Activated CD4-positive, alpha-beta T cell treated with anti-CD3 and anti-CD28 coated beads for 48 hours (primary cell): ENCODE results near the gene ATP6V0C.
A peak's percentile ranks its signal among the peaks of the same experiment; 100 is the strongest.

Source experiments
- DNase-seq: peaks from one replicate; pipeline ENCODE4 v3.0.0-alpha.2; 2020

ATP6V0C gene

DNA sequence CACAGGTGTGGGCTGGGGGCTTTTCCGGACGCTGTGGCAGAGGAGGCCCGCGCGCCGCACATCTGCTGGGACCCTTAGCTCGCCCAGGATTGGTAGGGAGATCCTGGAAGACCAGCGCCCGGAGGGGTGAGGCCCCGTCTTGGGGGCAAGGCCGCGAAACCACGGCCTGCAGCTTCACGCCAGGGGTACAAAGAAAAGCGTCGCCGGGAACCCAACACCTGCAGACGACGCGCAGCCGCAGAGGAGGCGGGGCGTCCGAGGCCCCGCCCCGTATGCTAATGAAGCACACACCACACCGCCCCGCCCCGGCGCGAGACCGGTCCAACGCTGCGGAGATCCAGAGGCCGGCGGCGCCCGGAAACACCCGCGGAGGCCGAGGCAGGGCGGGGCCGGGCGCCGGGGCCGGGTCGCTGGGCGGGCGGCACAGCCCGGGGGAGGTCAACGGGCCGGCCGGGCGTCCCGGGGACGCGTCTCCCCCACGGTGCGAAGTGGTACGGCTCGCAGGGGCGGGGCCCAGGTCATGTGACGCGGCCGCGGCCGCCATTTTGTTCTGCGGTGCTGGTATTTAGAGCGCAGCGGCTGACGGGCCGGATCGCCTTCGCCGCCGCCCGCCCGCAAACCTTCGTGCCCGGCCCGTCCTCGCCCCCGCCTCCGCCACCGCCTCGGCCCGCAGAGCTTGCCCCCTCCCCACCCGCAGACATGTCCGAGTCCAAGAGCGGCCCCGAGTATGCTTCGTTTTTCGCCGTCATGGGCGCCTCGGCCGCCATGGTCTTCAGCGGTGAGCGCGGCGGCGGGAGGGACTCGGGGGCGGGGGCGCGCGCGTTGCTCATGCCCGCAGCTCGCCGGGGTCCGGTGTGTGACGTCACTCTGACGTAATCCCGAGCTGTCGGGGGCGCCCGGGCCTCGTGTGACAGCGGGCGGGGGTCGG, at the start of gene ATP6V0C:
Gene ATP6V0C (plus strand): TSS at position 548 of the 928 bp plus-strand sequence. CDS start 152 bp downstream, at position 700.
- DNase-seq = peak; percentile 93

DNA sequence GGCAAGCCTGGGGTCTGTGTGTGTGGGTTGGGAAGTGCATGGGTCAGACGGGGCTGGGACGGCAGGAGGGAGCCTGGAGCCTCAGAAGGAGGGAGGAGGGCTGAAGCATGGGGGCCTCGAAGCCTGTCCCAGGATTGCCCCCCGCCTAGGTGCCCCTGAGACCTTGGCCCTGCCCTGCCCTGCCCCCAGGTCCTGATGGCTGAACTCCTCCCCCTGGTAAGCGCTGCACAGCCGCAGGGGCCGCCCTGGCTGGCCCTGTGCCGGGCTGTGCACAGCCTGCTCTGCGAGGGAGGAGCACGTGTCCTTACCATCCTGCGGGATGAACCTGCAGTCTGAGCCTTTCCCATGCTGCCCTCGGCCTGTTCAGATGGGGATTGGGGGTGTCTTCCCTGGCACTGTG, 49.4 kb upstream of the ATP6V0C start:
- DNase-seq = no peak

DNA sequence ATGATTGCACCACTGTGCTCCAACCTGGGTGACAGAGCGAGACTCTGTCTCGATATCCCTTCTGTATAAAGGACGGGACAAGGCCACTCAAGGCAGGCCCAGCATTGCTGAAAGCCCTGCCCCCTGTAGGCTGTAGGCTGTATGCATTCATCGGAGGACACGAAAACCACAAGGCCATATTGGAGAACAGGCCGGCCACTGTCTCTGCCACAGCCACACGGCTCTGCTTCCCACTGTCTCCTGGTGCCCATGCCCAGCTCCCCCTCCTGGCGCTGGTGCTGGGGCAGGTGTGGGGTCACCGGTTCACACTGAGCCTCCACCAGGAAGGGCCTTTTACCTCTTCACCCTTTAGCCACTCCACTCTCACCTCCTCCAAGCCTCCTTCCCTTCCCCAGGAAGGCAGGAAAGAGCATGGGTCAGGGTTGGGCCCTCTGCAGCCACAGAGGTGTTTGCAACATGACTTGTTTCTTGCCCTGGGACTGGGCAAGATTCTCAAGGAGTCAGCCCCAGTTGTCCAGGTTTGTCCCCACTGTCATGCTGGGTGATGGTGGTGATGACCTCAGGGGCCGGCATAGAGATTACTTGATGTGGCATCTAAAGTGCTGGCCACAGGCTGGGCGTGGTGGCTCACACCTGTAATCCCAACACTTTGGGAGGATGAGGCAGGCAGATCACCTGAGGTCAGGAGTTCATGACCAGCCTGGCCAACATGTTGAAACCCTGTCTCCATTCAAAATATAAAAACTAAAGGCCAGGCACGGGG, 47.9 kb upstream of the ATP6V0C start:
- no peak for DNase-seq

DNA sequence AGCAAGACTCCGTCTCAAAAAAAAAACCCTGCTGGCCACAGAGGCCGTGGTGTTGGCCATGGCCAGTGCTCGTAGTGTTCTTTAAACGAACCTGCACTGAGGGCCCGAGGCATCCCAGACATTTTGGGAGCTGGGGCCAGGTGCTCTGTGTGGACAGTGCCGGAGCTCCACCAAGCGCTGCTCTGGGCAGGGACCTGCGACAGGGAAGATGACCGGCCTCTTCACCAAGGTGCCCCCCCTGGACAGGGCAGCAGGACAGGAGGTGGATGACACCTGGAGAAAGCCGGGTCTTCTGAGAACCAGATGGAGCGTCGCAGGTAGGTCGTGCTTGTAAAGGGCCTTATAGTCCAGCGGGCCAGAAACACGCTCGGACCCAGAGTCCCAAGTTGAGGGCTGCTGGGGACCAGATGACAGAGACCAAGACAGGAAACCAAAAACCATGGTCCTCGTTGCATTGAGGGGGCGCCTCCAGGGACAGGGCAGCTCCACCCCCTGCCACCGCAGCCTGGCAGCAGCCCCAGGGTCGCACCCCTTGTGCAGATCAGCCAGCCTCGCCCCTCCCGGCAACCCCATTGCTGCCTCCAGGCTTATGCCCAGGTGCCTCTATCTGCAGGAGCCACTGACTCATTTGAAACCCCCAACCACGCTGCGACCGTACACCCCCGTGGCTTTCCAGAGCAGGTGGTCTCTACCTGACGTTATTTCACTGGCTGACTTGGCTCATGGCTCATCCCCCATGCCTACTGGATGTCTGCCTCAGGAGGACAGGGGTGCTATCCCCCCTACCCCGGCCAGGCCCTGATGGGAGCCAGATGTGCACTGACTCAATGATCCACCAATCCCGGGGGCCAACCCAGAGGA, 46.9 kb upstream of the ATP6V0C start:
- DNase-seq = no peak

DNA sequence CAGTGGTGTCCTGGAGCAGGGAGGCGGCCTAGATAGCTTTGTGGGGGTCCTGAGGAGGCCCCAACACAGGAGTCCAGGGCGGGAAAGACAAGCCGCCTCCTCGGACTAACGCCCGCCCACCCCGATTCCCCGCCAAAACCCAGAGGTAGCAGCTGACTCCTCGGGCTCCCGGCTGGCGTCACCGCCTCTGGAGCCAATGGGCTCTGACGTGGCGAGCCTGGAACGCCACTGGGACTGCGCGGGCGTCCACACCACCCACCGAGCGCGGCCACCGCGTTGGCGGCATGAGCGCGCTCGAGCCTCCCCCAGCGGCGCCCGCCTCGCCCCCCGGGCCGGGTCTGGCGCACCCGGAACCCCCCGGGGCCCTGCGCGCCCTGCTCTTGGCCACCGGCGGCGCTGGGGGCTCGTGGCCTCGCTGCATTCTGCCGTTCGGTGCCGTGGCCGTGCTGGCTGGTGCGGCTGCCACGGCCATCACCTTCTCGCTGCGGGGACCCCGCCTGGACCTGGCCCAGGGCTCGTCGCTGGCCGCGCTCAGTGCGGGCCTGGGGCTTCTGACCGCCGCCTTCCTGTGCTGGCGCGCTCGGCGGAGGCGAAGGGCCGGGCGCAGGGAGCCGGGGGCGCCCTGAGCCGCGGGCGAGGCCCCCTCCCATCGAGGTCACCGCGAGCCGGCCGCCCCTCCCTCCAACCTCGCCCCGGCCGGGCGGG, 46.1 kb upstream of the ATP6V0C start:
- peak; percentile 52 for DNase-seq

DNA sequence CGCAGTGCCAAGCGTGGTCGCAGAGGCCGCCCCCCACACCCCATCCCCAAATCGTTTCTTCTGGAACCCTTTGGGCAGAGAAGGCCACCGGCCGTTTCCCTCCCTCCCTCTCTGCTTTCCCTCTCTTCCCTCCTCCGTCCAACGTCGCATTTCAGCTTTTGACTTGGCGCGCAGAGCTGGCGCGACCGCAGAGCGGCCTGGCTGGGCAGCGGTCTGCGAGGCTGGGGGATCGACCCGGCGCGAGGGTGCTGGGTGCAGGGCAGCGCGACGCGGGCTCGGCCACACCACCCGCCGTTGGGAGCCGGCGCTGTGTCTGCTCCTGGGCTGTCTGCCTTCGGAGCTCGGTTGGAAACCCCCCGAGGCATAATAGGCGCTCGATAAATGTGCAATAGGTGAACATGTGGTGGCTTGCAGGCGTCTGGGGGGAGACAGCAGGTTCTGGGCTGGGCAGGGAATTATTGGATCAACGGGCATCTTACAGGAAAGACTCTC, 45.5 kb upstream of the ATP6V0C start:
- DNase-seq = peak; percentile 25

DNA sequence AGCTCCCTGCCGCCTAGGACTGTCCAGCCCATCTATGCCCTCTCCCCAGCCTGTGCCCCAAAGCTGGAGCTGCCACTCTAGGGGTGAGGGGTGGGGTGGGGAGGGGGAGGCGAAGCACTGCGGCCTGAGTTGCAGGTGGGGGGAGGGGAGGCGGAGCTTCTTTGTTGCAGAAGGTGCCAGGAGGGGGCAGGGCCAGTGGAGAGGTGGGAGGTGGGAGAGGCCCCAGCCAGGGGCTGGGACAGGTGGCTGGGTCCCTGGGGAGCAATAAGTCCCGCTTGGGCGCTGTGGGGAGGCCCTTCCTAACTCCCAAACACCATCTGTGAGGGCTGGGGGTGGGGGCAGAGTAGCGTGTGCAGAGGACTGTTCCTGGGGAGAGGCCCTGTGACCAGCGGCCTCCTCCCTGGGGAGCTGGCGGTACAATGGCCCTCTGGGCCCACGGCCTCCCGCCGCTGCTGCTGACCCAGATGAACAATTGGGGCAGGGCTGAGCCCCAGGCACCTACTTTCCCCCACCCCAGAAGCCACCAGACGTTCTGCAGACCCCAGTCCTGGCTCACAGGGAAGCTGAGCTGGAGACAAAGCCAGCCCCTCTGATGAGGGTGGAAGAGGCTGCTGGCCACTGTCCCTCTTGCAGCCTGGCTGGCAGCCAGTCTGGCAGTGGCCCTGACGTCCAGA, 44.9 kb upstream of the ATP6V0C start:
- no peak for DNase-seq

DNA sequence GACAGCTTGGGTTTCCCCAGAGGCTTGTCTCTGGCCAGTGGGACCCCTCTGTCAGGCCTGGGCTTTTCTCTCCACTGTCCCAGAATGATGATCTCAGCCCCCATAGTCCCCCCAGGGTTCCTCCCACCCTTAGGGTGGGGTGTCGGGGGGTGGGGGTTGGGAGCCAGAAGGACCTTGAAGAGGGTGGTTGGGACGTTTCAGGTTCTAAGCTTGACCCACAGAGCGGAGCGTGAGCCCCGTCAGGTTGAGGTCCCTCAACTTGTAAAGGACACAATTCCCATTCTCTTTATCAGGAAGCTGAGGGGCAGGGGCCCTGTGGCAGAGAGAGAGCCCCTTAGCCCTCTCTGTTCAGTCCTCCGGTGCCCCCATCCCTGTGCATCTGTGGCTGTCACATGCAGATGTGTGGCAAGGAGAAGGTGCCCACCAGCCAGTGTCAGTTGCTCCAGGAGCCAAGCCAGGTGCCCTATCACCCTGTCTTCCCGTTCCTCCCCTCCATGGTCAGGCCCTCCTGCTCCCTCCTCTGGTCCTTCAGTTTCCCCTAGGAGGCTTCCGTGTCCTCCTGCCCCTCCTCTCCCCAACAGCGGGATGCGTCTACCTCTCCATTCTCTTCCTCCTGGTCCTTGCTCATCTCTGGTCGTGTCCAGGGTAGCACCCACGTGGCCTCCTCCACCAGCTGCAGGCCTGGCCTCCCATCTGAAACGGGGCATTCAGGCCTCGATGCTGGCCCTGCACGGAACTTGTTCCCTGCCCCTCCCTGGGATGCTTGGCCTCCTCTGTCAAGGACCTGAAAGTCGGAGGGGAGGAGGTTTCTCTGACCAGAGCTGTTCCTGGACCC, 44.1 kb upstream of the ATP6V0C start:
- no peak for DNase-seq

DNA sequence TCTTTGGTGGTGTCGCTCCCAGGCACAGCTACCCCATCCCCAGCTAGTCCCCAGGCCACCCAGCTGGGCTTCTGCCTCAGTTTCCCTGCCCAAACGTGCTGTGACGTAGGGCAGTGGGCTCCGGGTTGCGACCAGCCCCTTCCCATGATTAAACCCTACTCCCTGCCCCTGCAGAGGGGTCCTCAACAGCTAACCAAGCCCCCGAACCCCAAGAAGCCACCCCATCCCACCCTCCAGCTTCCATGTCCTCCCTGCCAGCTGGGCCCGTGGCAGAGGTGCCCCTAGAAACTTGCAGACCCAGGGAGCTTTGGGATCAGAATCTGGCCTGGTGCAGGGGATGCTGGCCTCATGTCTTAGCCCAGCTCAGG, 43.5 kb upstream of the ATP6V0C start:
- DNase-seq = no peak

DNA sequence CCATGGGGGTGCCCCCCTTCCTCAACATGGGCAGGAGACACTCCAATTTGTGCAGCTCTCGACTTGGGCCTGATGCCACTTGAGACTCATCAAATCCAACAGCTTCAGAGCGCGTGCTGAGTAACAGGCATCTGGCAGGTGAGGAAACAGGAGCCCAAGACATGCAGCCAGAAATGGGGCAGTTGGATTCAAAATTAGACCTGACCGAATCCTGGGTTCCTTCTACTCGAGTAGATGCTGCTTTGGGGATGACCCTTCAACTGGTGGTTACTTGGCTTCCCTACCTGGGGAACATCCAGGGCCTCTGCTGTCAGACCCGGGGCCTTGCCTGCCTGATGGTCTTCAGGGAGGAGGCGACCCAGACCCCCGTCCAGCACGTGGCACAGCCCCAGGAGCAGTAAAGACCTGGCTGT, 43.1 kb upstream of the ATP6V0C start:
- peak; percentile 36 for DNase-seq

DNA sequence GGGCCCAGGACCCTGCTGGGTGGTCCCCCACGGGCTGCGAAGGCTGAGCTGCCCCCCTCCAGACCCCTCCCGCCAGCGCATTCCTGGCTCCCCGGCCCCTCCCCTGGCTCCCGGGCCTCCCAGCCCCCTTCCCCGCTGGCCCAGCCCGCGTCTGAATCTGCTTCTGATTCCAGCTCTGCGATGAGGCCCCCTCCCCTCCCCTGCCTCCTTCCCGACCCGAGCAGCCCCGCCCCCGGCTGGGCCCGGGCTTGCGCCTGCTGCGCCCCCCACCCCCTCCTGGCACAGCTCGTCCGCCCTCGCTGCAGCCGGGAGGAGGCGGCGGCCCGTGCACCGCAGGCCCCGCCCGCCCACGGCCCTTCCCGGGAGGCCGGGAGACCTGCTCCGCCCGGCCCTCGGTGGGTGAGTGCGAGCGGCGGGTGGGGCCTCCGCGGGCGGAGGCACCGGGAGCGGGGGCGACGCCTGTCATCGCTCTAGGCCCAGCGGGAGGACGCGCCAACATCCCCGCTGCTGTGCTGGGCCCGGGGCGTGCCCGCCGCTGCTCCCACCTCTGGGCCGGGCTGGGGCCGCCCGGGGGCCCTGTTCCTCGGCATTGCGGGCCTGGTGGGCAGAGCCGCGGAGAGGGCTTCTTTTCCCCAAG, 42.6 kb upstream of the ATP6V0C start, which contains the start of gene NTN3:
Gene NTN3 (plus strand): TSS at position 282 of the 637 bp plus-strand sequence. CDS start 405 bp downstream, outside the sequence.
- DNase-seq = peak; percentile 23

DNA sequence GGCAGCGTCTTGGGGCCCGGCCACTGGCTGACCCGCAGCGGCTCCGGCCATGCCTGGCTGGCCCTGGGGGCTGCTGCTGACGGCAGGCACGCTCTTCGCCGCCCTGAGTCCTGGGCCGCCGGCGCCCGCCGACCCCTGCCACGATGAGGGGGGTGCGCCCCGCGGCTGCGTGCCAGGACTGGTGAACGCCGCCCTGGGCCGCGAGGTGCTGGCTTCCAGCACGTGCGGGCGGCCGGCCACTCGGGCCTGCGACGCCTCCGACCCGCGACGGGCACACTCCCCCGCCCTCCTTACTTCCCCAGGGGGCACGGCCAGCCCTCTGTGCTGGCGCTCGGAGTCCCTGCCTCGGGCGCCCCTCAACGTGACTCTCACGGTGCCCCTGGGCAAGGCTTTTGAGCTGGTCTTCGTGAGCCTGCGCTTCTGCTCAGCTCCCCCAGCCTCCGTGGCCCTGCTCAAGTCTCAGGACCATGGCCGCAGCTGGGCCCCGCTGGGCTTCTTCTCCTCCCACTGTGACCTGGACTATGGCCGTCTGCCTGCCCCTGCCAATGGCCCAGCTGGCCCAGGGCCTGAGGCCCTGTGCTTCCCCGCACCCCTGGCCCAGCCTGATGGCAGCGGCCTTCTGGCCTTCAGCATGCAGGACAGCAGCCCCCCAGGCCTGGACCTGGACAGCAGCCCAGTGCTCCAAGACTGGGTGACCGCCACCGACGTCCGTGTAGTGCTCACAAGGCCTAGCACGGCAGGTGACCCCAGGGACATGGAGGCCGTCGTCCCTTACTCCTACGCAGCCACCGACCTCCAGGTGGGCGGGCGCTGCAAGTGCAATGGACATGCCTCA, 41.9 kb upstream of the ATP6V0C start:
- no peak for DNase-seq

DNA sequence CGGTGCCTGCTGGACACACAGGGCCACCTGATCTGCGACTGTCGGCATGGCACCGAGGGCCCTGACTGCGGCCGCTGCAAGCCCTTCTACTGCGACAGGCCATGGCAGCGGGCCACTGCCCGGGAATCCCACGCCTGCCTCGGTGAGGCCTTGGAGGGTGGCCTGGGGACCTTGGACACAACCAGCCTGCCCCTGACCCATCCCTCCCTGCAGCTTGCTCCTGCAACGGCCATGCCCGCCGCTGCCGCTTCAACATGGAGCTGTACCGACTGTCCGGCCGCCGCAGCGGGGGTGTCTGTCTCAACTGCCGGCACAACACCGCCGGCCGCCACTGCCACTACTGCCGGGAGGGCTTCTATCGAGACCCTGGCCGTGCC, 41.3 kb upstream of the ATP6V0C start:
- DNase-seq = no peak

DNA sequence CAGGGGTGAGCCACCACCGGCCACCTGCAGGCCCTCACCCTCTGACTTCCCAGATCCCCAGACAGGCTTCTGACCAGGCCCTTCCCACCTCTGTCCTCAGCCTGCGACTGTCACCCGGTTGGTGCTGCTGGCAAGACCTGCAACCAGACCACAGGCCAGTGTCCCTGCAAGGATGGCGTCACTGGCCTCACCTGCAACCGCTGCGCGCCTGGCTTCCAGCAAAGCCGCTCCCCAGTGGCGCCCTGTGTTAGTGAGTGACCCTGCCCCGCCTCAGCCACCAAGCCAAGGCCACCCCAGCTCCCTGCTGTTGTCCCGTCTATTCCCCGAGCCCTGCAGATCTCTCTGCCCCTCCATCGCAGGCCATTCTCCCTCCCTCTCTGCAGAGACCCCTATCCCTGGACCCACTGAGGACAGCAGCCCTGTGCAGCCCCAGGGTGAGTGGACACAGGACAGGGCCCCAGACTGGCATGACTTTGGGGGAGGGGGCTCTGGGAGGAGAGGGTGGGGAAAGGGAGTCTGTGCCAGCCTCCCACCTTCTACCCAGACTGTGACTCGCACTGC, 40.8 kb upstream of the ATP6V0C start:
- no peak for DNase-seq

DNA sequence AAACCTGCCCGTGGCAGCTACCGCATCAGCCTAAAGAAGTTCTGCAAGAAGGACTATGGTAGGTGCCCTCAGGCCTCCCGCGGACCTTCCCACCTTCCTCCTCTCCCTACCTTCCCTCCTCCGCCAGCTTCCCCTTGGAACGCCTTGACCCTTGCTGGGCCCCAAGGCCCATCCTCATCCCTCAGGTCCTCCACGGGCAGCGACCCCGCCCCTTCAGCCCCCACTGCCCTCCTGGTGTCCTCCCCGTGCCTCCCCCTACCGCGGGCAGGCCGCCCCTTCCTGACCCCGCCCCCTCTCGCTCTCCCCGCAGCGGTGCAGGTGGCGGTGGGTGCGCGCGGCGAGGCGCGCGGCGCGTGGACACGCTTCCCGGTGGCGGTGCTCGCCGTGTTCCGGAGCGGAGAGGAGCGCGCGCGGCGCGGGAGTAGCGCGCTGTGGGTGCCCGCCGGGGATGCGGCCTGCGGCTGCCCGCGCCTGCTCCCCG, 40.3 kb upstream of the ATP6V0C start:
- peak; percentile 27 for DNase-seq

DNA sequence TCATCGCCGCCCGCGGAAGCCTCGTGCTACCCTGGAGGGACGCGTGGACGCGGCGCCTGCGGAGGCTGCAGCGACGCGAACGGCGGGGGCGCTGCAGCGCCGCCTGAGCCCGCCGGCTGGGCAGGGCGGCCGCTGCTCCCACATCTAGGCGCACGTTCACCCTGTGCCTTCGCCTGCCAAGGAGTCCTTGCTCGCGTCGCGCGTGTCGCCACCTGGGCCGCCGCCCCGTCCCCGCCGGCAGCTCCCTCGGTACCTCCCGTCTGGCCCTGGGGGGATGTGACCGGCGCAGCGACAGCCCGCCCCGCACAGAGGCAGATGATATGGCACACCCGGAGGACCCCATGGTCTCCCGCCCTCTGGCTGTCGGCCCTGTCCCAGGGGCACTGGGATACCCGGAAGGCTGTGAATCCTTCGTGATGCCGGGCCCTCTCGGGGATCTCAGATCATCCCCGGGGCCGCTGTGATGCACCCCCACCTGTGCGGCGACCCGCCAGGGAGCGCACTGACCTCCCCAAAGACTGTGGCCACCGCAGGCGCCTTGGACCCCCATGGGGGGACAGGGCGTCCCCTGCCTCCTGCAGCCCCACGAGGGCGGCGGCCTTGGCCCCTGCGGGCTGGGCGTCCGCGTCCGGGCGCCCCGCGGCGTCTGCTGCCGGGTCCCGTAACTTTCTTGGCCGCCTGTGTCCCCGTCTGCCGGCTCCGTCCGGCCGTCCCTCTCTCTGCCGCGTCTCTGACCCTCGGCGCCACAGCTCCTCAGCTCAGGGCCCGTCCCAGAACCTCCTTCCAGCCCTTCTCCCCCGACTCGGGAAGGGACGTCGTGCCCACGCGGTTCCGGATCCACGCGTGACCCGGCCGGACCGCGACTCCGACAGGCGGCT, 39.5 kb upstream of the ATP6V0C start:
- DNase-seq = peak; percentile 67

DNA sequence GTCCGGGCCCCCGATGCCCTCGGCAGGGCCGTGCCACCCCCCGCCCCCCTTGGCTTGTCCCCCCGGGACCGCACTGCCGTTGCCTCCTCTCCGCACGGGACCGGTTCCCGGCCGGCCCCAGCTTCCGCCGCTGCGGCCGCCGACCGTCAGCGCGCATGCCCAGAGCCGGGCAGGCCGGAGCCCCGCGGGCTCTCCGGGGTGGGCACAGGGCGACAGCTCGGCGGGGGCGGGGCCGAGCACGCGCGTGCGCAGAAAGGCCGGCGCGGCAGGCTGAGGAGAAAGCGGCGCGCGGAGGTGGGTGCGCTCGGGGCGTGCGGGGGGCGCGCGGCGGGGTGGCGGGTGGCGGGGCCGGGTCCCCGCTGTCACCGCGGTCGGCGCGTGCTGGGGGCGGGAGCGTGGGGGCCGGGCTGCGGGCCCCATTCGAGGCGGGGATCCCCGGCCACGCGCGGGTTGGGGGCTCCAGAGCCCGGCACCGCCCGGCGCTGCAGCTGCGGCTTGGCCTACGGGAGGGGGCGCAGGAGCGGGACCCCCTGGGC, 38.8 kb upstream of the ATP6V0C start, which contains the start of gene TBC1D24:
Gene TBC1D24 (plus strand): TSS at position 251 of the 536 bp plus-strand sequence. CDS start 21,022 bp downstream, outside the sequence.
- DNase-seq = peak; percentile 84
